ENCODE measurements around the gene MTX2.

The MTX2 gene

DNA sequence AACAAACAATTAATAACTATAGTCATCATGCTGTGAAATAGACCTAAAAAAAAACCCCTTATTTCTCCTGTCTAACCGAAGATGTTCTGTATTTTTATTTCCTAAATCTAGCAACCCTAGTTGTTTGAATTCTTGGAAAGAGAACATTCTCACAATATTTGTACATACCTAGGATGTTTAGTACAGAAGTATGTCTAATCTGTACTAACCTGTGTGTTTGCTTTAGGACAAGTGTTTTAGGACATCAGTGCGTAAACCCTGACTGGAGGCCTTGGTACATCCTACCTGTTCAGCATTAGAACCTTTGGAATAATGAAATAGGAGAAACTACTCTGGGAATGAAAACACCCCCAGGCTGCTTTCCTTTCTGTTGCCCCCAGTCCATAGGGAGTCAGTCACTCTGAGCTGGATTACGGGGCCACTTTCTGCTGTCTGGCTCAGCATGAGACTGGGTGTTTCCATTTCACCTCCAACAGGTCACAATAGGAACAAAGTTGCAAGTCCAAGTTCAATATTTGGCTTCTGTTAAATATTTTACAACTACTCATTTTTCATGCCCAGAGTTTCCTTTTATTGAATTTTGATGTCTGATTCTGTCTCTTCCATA, 114.7 kb downstream of the MTX2 start:
- DNase-seq, result no peak

DNA sequence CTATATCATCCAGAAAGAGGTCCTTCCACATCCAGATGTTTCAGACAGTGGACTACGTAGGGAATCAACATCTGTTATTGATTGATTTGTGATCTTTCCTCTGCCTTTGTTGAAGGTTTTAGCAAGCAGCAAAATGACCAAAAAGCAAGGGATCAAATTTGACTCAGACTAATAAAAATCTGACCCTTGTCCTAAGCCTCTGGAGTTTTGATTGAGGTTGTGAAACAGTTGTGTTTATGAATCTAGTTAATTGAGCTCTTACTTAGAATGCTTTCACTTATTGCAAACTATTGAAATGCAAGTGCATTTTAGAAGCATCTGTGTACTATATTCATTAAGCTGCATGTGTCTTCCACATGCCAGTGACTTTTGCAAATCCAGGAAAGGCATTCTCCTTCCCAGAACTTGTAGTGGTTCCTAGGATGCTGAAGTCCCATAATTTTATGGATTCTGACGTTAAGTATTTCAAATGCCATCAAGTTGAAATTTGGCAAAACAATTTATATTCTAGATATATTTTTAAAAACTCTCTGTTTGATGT, 116.0 kb downstream of the MTX2 start:
- DNase-seq, result no peak

DNA sequence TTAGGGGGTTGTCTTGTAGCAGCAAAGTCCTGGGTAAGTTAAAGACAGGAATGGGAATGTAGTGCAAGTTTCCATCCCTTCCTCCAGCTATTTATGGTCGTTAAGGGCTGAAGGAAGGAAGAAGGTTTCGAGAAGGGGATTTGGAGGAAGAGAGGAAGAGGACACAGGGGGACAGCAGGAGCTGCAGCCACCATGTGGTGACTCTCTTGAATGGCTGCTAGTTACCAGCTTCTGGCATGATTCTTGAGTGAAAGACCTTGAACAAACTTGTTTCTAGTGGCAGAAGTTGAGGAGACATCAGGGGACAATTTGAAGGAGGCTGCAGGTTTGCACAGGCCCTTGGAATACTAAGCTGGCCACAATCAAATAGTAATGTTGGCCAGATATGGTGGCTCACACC, 116.6 kb downstream of the MTX2 start:
- no peak for DNase-seq
